Neural progenitor cell (in vitro differentiated cells): ENCODE data around the gene PPP1CA. TPM values are rescaled to one million over a fixed set of nuclear protein-coding genes. Genes with fewer than 3 reads are reported as not detected.

Experiments
- DNase-seq: peaks from one replicate; pipeline ENCODE4 v3.0.0-alpha.2; 2016; ENCODE audit warnings: low spot score
- H2AFZ ChIP-seq: fragments of 200-600 bp; sonication (generic); replicated peaks from 2 replicates; pipeline ENCODE4 v1.6.1; 2016; ENCODE audit warnings: antibody characterized with exemption
- H3F3A ChIP-seq: fragments of 200-600 bp; sonication (generic); 2 replicates; pipeline ENCODE4 v1.6.1; 2016; ENCODE audit warnings: antibody characterized with exemption, low read depth
- H3K27ac ChIP-seq: fragments of 200-600 bp; sonication (generic); 2 replicates; pipeline ENCODE4 v1.5.1; 2016; ENCODE audit warnings: mild to moderate bottlenecking
- H3K27me3 ChIP-seq: fragments of 200-600 bp; sonication (generic); 2 replicates; pipeline ENCODE4 v1.6.1; 2016; ENCODE audit warnings: mild to moderate bottlenecking, moderate library complexity
- H3K36me3 ChIP-seq: fragments of 200-600 bp; sonication (generic); 2 replicates; pipeline ENCODE4 v1.5.1; 2016
- H3K4me1 ChIP-seq: fragments of 200-600 bp; sonication (generic); 2 replicates; pipeline ENCODE4 v1.6.1; 2016; ENCODE audit warnings: mixed run types
- H3K4me2 ChIP-seq: fragments of 200-600 bp; sonication (generic); 2 replicates; pipeline ENCODE4 v1.6.1; 2016
- H3K4me3 ChIP-seq: fragments of 200-600 bp; sonication (generic); 2 replicates; pipeline ENCODE4 v1.5.1; 2016
- H3K79me2 ChIP-seq: fragments of 200-600 bp; sonication (generic); 2 replicates; pipeline ENCODE4 v1.6.1; 2016; ENCODE audit warnings: low read depth
- H3K9ac ChIP-seq: fragments of 200-600 bp; sonication (generic); 2 replicates; pipeline ENCODE4 v1.6.1; 2016
- H3K9me3 ChIP-seq: fragments of 200-600 bp; sonication (generic); 2 replicates; pipeline ENCODE4 v1.5.1; 2016; ENCODE audit warnings: low read depth
- H4K20me1 ChIP-seq: fragments of 200-600 bp; sonication (generic); 2 replicates; pipeline ENCODE4 v1.6.1; 2016; ENCODE audit warnings: low read depth
- H3K27ac Mint-ChIP-seq: 3 replicates; pipeline ENCODE4 v1.8.0; 2021; ENCODE audit warnings: mixed read lengths
- H3K27me3 Mint-ChIP-seq: 2 replicates; pipeline ENCODE4 v1.8.0; 2022; ENCODE audit warnings: low read depth, mild to moderate bottlenecking, inconsistent platforms, moderate library complexity, mixed read lengths; ENCODE audit not compliant: insufficient read depth
- H3K36me3 Mint-ChIP-seq: 3 replicates; pipeline ENCODE4 v1.8.0; 2021; ENCODE audit warnings: mixed read lengths
- H3K4me1 Mint-ChIP-seq: 3 replicates; pipeline ENCODE4 v1.8.0; 2021; ENCODE audit warnings: mixed read lengths
- H3K4me3 Mint-ChIP-seq: 3 replicates; pipeline ENCODE4 v1.8.0; 2021; ENCODE audit warnings: mild to moderate bottlenecking, moderate library complexity, mixed read lengths
- H3K9me3 Mint-ChIP-seq: 3 replicates; pipeline ENCODE4 v1.8.0; 2020; ENCODE audit warnings: mixed read lengths
- EZH2 ChIP-seq: fragments of 200-600 bp; sonication (generic); IDR thresholded peaks from 2 replicates; pipeline ENCODE4 v1.6.1; 2017; ENCODE audit warnings: antibody characterized with exemption, mild to moderate bottlenecking, moderate library complexity
- EZH2phosphoT487 ChIP-seq: fragments of 200-600 bp; sonication (generic); IDR thresholded peaks from 2 replicates; pipeline ENCODE4 v1.6.1; 2017; ENCODE audit warnings: antibody characterized with exemption
- total RNA-seq: library from RNA; depleted of rRNA; stranded (reverse); fragments of >200 nt; gene quantifications from 2 replicates; pipeline ENCODE4 v1.2.3, GENCODE V29; 2015; ENCODE audit warnings: low replicate concordance
- TF ChIP-seq, protein P1 (sequence below): fragments of 200-600 bp; sonication (generic); IDR thresholded peaks from 2 replicates; pipeline ENCODE4 v1.5.1; 2017; ENCODE audit warnings: antibody characterized with exemption, mild to moderate bottlenecking

Gene PPP1CA
- total RNA-seq, 1 donor from 2014 or later, result 102 TPM

- no peak overlapping the region for H3K4me3 Mint-ChIP-seq
- no peak for DNase-seq
- H3K27ac Mint-ChIP-seq, result no peak overlapping the region
- no peaks in the 10 kb centered on the region for H3K36me3 ChIP-seq
- TF ChIP-seq EZH2phosphoT487, result no peak
- TF ChIP-seq, protein P1, sequence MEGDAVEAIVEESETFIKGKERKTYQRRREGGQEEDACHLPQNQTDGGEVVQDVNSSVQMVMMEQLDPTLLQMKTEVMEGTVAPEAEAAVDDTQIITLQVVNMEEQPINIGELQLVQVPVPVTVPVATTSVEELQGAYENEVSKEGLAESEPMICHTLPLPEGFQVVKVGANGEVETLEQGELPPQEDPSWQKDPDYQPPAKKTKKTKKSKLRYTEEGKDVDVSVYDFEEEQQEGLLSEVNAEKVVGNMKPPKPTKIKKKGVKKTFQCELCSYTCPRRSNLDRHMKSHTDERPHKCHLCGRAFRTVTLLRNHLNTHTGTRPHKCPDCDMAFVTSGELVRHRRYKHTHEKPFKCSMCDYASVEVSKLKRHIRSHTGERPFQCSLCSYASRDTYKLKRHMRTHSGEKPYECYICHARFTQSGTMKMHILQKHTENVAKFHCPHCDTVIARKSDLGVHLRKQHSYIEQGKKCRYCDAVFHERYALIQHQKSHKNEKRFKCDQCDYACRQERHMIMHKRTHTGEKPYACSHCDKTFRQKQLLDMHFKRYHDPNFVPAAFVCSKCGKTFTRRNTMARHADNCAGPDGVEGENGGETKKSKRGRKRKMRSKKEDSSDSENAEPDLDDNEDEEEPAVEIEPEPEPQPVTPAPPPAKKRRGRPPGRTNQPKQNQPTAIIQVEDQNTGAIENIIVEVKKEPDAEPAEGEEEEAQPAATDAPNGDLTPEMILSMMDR, result no peak
- no peak for TF ChIP-seq EZH2
- peaks cover 26% of the 10 kb centered on the region for H3K4me1 Mint-ChIP-seq
- H2AFZ ChIP-seq, result no peak overlapping the region
- H3K79me2 ChIP-seq, result no peaks in the 10 kb centered on the region
- H3K27me3 ChIP-seq, result peaks cover 6% of the 10 kb centered on the region
- no peak overlapping the region for H3K4me2 ChIP-seq
- H3K9ac ChIP-seq, result no peak overlapping the region
- H3F3A ChIP-seq, result peaks cover 13% of the 10 kb centered on the region
- no peak overlapping the region for H3K4me3 ChIP-seq
- H3K9me3 Mint-ChIP-seq, result no peaks in the 10 kb centered on the region
- H4K20me1 ChIP-seq, result no peaks in the 10 kb centered on the region
- peaks cover 13% of the 10 kb centered on the region for H3K27me3 Mint-ChIP-seq
- no peak overlapping the region for H3K27ac ChIP-seq
- H3K36me3 Mint-ChIP-seq, result no peaks in the 10 kb centered on the region
- H3K9me3 ChIP-seq, result no peaks in the 10 kb centered on the region
- peaks cover 19% of the 10 kb centered on the region for H3K4me1 ChIP-seq
Observed at GRCh38 chr11:67409261-67409666, 7.6 kb upstream of the PPP1CA start.

DNA sequence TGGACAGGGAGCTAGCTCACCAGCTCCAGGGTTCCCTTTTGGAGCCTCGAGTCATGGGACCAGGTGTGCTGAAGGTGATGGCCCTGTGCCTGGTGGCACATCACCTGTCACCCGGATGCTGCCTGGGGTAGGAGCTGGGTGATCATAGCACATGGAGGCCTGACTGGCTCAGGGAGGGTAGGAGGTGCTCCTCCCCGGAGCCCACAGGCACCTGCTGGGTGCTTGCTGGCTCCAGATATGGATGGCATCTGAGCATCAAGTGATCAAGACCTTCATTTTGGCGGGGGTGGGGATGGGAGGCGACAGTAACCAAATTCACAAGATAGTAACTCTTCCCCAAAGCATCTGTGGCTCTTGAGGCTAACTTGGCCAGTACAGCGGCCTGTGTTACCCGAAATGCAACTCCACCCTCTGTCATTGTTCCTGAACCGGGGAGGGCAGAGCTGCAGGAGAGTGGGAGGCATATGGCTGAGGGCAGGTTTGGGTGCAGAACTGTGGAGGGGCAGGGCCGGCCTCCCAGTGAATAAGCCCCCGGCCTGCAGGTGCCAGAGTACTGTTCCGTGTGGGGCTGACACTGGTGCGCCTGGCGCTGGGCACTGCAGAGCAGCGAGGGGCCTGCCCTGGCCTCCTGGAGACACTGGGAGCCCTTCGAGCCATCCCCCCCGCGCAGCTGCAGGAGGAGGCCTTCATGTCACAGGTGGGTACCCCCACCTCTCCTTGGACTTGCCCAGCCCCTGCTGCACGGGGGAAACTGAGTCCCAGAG, 7.0 kb upstream of the PPP1CA start:
- no peaks in the 10 kb centered on the region for H4K20me1 ChIP-seq
- peaks cover 13% of the 10 kb centered on the region for H3K27me3 Mint-ChIP-seq
- no peaks in the 10 kb centered on the region for H3K79me2 ChIP-seq
- no peak for DNase-seq
- H3K36me3 ChIP-seq, result no peaks in the 10 kb centered on the region
- TF ChIP-seq, protein P1, result no peak
- no peak for TF ChIP-seq EZH2
- no peak overlapping the region for H3K27ac ChIP-seq
- no peak overlapping the region for H3K27ac Mint-ChIP-seq
- no peaks in the 10 kb centered on the region for H3K9me3 ChIP-seq
- no peaks in the 10 kb centered on the region for H3K36me3 Mint-ChIP-seq
- no peaks in the 10 kb centered on the region for H3K9me3 Mint-ChIP-seq
- no peak overlapping the region for H2AFZ ChIP-seq
- no peak overlapping the region for H3K9ac ChIP-seq
- H3K4me1 Mint-ChIP-seq, result peaks cover 30% of the 10 kb centered on the region
- H3K27me3 ChIP-seq, result no peaks in the 10 kb centered on the region
- peaks cover 20% of the 10 kb centered on the region for H3K4me1 ChIP-seq
- no peak overlapping the region for H3K4me3 ChIP-seq
- peaks cover 13% of the 10 kb centered on the region for H3F3A ChIP-seq
- no peak overlapping the region for H3K4me3 Mint-ChIP-seq
- no peak overlapping the region for H3K4me2 ChIP-seq

- H3K9ac ChIP-seq, result no peak overlapping the region
- H3K4me3 ChIP-seq, result no peak overlapping the region
- no peak overlapping the region for H2AFZ ChIP-seq
- peaks cover 25% of the 10 kb centered on the region for H3K4me1 ChIP-seq
- no peaks in the 10 kb centered on the region for H3K36me3 Mint-ChIP-seq
- H3K9me3 Mint-ChIP-seq, result no peaks in the 10 kb centered on the region
- peaks cover 10% of the 10 kb centered on the region for H3F3A ChIP-seq
- no peak overlapping the region for H3K4me2 ChIP-seq
- H3K36me3 ChIP-seq, result no peaks in the 10 kb centered on the region
- peaks cover 32% of the 10 kb centered on the region for H3K4me1 Mint-ChIP-seq
- H3K27me3 Mint-ChIP-seq, result peaks cover 11% of the 10 kb centered on the region
- no peaks in the 10 kb centered on the region for H4K20me1 ChIP-seq
- no peak overlapping the region for H3K4me3 Mint-ChIP-seq
- no peak for DNase-seq
- peak overlapping the region; percentile 94 for H3K27ac Mint-ChIP-seq
- TF ChIP-seq, protein P1, result no peak
- no peak for TF ChIP-seq EZH2
- TF ChIP-seq EZH2phosphoT487, result no peak
- H3K79me2 ChIP-seq, result no peaks in the 10 kb centered on the region
- H3K27ac ChIP-seq, result no peak overlapping the region
- no peaks in the 10 kb centered on the region for H3K9me3 ChIP-seq
- no peaks in the 10 kb centered on the region for H3K27me3 ChIP-seq
Observed at GRCh38 chr11:67407688-67408163, 6.1 kb upstream of the PPP1CA start.
